OCI-LY1 (cell line): ENCODE data around the gene FAM236B.
"Not testable (repeated sequence)": the region's sequence is repeated elsewhere in the genome, so short reads cannot be mapped to it uniquely, and the experiment has no call there.

ENCODE experiments used
- CTCF ChIP-seq: fragments of 200-600 bp; sonication (generic), shearing (Covaris generic); IDR thresholded peaks from 2 replicates; pipeline ENCODE4 v1.5.1; 2017; ENCODE audit warnings: mild to moderate bottlenecking, antibody characterized with exemption, low read length, moderate library complexity, mixed read lengths
- EZH2 ChIP-seq: fragments of 200-600 bp; sonication (generic), shearing (Covaris generic); IDR thresholded peaks from 2 replicates; pipeline ENCODE4 v1.8.0; 2017; ENCODE audit warnings: borderline replicate concordance, mixed run types, mild to moderate bottlenecking, antibody characterized with exemption, low read length, moderate library complexity, mixed read lengths

- TF ChIP-seq CTCF, EZH2: not testable (repeated sequence)
These were observed 22.0 kb downstream of the FAM236B start for GRCh38 chrX:72760454-72760853.
